ENCODE results near the gene SERPINE2.

The SERPINE2 gene

GRCh38 chr2:224042191-224042696, 3.2 kb upstream of the SERPINE2 start:
- DNase-seq = no peak

DNA sequence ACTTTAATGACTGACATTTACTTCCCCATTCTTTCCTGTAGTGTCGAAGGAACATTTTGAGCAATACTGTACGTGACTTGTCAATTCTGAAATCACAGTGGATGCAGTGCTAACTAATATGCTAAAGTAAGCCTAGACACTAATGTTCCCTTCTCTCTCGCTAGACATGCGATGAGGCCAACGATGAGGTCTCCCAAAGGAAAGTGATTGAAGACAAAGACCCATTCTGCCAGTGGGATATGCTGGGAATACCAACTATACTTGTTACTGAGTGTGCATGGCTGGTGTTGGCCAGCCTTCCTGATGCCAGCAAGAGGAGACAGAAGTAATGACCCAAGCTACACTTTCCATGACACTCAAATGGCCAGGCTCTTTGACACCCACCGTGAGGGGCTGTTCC, 2.5 kb upstream of the SERPINE2 start:
- no peak for DNase-seq

- no peak for DNase-seq
These were observed 1.7 kb upstream of the SERPINE2 start for GRCh38 chr2:224040753-224041152.

DNA sequence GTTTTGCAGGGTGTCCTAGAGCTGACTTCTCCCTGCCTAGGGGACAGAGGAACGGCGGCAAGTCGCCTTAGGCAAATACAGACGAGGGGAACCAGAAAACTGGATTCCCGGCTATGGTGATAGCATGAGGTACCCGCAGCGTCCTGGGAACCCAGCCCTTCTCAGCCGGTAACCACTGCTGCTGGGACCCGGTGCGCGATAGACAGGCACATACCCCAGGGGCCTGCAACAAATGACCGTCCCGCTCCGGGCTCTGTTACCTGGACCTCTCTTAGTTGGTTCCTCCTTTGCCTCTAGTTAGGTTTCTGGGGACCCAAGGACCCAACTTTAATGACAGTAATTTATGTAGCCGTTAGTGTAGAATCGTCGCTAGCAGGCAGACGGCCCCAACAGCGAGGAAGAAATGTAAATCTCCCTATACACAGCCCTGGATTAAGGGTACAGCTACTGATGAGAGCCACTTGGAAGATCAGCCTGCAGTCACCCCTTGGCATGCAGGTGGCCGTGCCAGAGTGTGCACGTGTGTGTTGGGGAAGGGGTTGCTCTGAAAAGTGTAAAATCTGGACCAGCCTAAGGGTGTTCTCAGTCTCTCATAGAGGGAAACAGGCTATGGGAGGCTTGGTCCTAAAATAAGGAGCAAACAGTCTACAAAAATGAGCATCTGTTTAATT, 819 bp upstream of the SERPINE2 start:
- DNase-seq = no peak

GRCh38 chr2:224038830-224039079, 331 bp downstream of the SERPINE2 start:
- DNase-seq = no peak

DNA sequence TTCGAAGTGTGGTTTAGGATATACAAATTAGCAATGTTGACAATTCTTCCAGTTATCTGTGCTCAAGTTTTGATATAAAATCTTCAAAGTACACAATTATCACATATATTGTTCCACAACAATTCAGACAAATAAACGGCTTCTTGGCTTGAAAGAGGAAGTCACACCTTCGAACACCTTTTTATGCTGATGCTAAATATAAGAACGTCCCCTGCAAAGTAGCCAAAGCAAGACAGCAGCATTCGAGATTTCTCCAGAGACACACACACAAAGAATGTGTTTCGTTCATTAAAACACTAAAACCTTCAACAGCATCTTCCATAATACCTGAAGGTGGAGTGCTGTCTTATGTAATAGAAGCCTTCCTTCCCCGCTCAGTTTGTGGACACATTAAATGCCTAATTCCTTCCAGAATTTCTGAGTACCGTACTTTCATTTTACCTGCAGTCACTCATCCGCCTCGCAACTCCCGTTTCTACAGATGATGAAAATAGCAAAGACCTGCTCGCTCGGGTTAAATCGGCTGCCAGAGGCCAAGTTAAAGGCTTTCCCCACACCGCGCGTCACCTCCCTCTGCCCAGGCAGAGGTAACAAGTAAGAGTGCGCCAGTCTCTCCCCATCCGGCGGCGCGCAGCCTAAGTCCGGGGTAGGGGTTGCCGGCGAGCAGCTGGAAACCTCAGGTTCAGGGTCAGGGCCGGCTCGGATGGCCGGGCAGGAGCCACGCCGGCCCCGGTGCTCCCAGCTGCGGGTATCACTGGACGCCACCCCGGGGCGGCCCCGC, 847 bp downstream of the SERPINE2 start:
- peak; percentile 54 for DNase-seq

DNA sequence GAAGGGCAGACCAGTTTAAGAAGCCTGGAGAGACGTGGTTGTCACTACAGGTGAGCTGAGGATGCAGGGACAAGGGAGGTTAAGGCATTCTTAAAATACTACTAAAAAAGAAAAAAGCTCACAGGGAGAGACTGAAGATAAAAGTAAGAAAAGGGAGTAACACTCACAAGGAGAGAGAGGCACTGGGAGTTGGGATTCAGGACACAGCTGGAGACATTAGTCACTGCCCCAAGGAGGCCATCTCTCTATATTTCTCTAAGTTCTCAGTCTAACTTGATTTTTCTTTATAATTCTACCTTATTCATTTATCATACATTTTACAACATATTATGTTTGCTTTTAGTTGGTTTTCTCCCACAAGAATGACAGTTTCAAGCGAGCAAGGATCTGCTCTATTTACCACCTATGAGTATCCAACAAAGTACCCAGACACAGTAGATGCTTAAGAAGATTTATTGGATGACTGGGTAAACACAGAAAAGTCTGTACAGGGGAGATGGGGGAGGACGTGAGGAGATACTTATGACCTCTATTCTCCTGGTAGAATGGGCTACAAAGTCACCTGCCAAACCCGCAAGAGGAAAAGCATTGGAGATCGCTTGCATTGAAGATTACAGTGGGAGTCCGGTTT, 2.2 kb downstream of the SERPINE2 start:
- DNase-seq = no peak

GRCh38 chr2:224034017-224034416, 5.1 kb downstream of the SERPINE2 start:
- no peak for DNase-seq

GRCh38 chr2:224033601-224034000, 5.5 kb downstream of the SERPINE2 start:
- DNase-seq = no peak

- DNase-seq = no peak
These were observed 6.8 kb downstream of the SERPINE2 start for GRCh38 chr2:224032283-224032682.

- DNase-seq = no peak
These were observed 7.6 kb downstream of the SERPINE2 start for GRCh38 chr2:224031358-224031970.

DNA sequence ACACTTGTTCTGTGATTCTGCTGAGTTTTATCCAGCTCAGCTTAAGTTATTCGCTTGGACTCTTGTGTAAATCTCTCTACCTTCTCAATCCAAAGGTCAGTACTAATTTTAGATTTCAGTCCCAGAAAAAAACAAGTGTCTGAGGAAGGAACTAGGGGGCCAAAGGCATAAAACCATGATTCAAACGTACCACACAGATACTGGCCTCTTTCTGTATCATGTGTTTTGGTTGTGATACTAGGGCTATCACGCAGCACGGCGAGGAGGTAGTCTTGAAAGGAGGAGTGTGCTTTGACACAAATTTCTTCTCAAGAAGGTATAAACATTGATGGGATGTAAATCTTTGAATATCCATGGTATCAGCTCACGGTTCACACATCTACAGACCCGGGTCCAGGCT, 8.3 kb downstream of the SERPINE2 start:
- DNase-seq = no peak

- DNase-seq = no peak
These were observed 9.2 kb downstream of the SERPINE2 start for GRCh38 chr2:224029876-224030275.

GRCh38 chr2:224027931-224028330, 11.2 kb downstream of the SERPINE2 start:
- DNase-seq = no peak

DNA sequence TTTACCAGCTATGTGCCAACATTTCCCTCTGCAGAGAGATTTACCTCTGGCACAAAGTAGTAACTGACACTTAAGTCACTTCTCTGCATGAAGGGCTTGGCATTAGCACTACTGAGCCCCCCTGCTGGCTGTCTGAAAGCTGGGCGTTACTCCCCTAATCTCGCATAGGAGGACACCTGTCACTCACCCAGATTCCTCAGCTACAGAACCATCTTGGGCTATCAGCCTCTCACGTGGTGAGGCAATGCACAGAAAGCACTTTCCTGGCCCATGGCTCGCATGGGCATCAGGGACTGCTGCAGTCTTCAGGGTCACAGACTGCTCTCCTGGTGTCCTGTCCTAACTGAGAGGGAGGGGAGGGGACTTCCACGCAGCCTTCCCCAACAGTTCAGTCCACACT, 12.0 kb downstream of the SERPINE2 start:
- no peak for DNase-seq

DNA sequence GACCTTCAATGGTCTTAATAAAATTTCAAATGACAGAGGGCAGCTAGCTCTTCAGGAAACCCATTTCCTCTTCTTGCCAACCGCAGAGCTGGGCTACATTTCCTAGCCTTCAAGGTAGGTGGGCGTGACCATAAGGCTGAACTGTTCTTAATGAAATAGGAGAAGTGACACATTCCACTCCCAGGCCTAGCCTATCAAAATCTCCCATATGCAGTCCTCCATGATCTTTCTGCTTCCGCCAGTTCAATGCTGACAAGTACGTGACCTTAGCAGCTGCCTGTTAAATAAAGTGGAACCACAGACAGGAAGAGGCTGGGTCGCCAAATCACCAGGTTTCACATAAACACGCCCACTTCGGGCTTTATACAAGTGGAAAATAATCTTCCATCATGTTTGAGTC, 13.2 kb downstream of the SERPINE2 start:
- peak; percentile 78 for DNase-seq

DNA sequence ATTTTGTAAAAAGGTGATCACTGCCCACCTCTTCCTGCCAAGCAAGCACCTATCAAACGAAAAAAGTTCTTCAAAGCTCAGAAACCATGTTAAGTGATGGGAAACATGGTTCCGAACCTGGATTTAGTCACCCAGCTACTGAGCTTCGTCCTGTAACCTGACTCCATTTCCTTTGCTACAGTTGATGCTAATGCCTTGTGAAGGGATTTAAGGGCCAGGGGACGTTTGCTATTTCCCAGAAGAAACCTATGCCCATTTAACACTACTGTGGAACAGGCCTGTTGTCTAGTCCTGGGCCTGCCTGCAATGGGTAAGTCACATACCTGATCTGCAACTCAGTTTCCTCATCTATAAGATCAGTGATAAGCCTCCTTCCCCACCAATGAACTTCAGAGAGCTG, 14.8 kb downstream of the SERPINE2 start:
- DNase-seq = no peak

DNA sequence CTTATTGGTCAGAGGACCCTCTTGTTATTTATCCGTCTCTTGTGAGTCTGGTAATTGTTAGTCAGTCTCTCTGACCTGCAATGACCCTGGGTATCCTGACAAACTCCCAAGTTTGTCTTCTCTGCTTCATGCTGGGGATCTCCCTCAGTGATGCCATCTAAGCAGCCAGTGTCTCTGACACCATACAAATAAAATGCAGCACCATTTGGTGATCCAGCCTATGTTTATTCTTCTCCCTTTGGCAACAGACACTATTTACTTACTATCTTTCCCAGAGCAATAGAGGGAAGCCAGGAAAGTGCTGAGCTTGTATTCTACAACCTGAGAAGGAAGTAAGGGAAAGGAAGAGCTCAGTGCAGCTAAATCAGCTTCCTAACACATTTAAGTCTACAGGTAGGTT, 15.9 kb downstream of the SERPINE2 start:
- DNase-seq = no peak

- no peak for DNase-seq
These were observed 16.6 kb downstream of the SERPINE2 start for GRCh38 chr2:224022486-224022885.

DNA sequence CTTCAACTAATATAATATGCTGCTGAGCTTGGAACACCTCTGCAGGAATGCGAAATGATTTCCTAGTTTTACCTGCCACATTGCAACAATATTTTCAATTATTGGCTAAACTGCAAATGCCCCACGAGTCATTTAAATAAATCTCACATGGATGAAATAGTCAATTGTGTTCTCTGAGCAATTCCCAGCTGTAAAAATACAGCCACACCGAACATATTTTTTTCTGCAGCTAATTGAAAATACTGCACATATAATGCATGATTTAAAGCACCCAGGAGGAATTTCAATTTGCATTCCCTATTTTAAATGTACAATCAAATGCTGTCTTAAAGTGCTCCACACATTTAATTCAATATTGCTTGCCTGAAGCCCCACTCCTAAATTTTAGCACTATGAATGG, 18.6 kb downstream of the SERPINE2 start:
- no peak for DNase-seq

- DNase-seq = no peak
These were observed 21.1 kb downstream of the SERPINE2 start for GRCh38 chr2:224017957-224018356.

DNA sequence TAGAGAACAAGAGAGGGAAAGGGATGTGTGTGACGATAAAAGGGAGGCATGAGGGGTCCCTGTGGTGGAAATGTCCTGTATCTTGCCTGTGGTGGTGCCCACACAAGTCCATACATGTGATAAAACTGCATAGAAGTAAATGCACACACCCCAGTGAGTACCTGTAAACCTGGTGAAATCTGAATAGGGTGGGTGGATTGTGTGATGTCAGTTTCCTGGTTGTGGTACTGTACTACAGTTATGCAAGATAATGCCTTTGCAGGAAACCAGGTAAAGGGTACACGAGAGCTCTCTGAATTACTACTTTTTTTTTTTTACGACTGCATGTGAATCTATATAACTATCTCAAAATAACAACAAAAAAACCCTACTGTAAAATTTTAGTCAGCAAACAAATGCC, 22.1 kb downstream of the SERPINE2 start:
- no peak for DNase-seq

- DNase-seq = no peak
These were observed 24.8 kb downstream of the SERPINE2 start for GRCh38 chr2:224014336-224014735.

DNA sequence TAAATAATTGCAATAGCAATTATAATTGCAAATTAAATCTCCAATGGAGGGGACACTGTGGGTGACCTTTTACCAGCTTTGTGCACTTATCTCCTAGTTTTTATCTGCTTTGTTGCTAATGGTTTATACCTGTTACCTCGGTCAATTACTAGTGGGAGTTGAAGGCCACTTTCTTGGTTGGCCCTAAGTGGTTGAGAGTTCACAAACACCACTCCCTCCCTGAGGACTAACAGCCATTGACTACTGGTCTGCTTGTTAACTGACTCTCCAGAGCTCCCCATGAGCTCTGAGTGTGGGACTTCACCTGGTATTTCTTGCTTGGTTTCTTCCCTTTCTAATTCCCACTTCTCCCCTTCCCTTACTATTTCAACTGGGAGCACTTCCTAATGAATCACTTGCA, 27.2 kb downstream of the SERPINE2 start:
- DNase-seq = no peak

Measured in activated CD4-positive, alpha-beta T cell treated with anti-CD3 and anti-CD28 coated beads, Interleukin-2, amount 50 U/mL, for 16 hours (primary cell).